ENCODE measurements around the gene CEMIP.

GRCh38 chr15:80913541-80913940, 134.4 kb downstream of the CEMIP start:
- no peak for TF ChIP-seq CTCF (IDR thresholded peaks at IDR 0.05; ENCODE audit: insufficient read depth, low read length, poor library complexity, severe bottlenecking)
- TF ChIP-seq EZH2phosphoT487 (conservative IDR thresholded peaks at IDR 0.05; ENCODE audit: low read length), result no peak

Data from SU-DHL-6 (cell line).